SH-SY5Y (cell line): Measurements from ENCODE around the gene DNAAF2.

ENCODE experiments used
- GATA2 ChIP-seq: IDR thresholded peaks from 2 replicates; pipeline ENCODE4 v1.6.1; 2011; ENCODE audit warnings: mild to moderate bottlenecking, low read depth, low read length
- GATA3 ChIP-seq: IDR thresholded peaks from 2 replicates; pipeline ENCODE4 v1.6.1; 2011; ENCODE audit warnings: low read depth, mild to moderate bottlenecking, low read length, moderate library complexity

DNA sequence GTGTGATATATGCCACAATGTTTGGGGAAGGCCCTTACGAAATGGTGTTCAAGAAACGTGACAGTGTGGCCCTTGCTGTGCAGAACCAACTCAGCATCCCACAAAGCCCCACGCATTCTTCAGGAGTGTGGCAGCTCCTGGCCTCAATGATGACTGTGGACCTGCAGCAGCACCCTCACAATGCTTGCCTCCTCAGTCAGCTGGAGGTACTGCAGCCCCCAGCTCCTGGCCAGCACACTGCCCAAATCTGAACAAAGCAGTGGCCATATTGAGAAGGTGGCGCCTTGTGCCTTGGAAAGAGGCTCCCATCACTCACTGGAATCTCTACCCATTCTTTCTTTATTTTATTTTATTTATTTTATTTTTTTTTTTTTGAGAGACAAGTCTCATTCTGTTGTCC is 42.6 kb upstream of the DNAAF2 start:
- no peak for TF ChIP-seq GATA2
- TF ChIP-seq GATA3: no peak
